ENCODE measurements around the gene DENND1A.
"Not testable (repeated sequence)": the region's sequence is repeated elsewhere in the genome, so short reads cannot be mapped to it uniquely, and the experiment has no call there.

Gene DENND1A

GRCh38 chr9:123642291-123643278 is 287.3 kb downstream of the DENND1A start:
- peak; percentile 9 for DNase-seq

- no peak for DNase-seq
Measured at GRCh38 chr9:123640792-123641222, 289.1 kb downstream of the DENND1A start.

- no peak for DNase-seq
Measured at GRCh38 chr9:123639743-123640142, 290.2 kb downstream of the DENND1A start.

GRCh38 chr9:123637945-123638634 is 291.8 kb downstream of the DENND1A start:
- DNase-seq, result no peak

GRCh38 chr9:123637606-123637944 is 292.4 kb downstream of the DENND1A start:
- DNase-seq, result no peak

GRCh38 chr9:123636805-123637204 is 293.1 kb downstream of the DENND1A start:
- not testable (repeated sequence) for DNase-seq

GRCh38 chr9:123631862-123632261 is 298.1 kb downstream of the DENND1A start:
- no peak for DNase-seq

- no peak for DNase-seq
Measured at GRCh38 chr9:123630233-123630632, 299.7 kb downstream of the DENND1A start.

GRCh38 chr9:123629531-123629930 is 300.4 kb downstream of the DENND1A start:
- no peak for DNase-seq

GRCh38 chr9:123622711-123623241 is 307.1 kb downstream of the DENND1A start:
- no peak for DNase-seq

GRCh38 chr9:123620239-123620638 is 309.7 kb downstream of the DENND1A start:
- DNase-seq, result no peak

GRCh38 chr9:123617952-123618678 is 311.8 kb downstream of the DENND1A start:
- no peak for DNase-seq

GRCh38 chr9:123617286-123617685 is 312.6 kb downstream of the DENND1A start:
- DNase-seq, result no peak

- DNase-seq, result no peak
Measured at GRCh38 chr9:123616707-123617106, 313.2 kb downstream of the DENND1A start.

GRCh38 chr9:123615381-123615780 is 314.5 kb downstream of the DENND1A start:
- no peak for DNase-seq

- DNase-seq, result no peak
Measured at GRCh38 chr9:123614306-123615263, 315.3 kb downstream of the DENND1A start.

- DNase-seq, result no peak
Measured at GRCh38 chr9:123611226-123611625, 318.7 kb downstream of the DENND1A start.

GRCh38 chr9:123609844-123610243 is 320.1 kb downstream of the DENND1A start:
- DNase-seq, result no peak

- no peak for DNase-seq
Measured at GRCh38 chr9:123608104-123608503, 321.8 kb downstream of the DENND1A start.

GRCh38 chr9:123607479-123607878 is 322.4 kb downstream of the DENND1A start:
- DNase-seq, result no peak

- no peak for DNase-seq
Measured at GRCh38 chr9:123606141-123606540, 323.8 kb downstream of the DENND1A start.

- no peak for DNase-seq
Measured at GRCh38 chr9:123605286-123605685, 324.6 kb downstream of the DENND1A start.

All from NCI-H526 treated with DMSO at 0.1 percent for 48 hours (cell line).